ENCODE results near the gene CDC5L.
"Not testable (repeated sequence)": the region's sequence is repeated elsewhere in the genome, so short reads cannot be mapped to it uniquely, and the experiment has no call there.

The CDC5L gene

DNA sequence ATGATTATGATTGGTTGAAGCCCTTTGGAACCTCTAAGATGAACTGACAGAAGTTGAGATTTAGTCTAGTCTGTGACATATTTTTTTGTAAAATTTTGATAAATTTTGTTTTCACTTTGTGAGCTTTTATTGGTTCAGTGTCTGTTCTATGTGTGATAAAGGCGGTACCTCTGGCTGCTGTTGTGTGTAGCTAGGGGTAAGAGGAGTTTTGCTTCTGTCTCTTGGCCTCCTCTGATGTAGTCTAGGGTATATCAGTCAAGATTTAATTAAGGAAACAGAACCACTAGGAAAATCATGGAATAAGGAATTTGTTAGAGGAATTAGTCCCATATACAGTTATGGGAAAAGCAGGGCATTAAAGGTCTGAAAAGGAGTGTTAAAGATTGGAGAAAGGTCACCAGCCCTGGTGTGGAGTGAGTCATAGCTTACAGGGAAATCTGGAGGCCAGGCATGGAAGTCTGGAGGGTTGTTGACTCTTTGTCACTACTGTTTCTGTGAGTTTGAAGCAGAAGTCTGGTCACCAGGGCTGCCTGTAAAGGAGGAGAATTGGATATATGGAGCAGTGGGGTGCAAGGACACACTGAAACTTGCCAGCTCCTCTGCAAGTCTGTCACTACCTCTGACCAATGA lies 28.5 kb downstream of the CDC5L start:
- no peak for DNase-seq (ENCODE audit: low spot score)

DNA sequence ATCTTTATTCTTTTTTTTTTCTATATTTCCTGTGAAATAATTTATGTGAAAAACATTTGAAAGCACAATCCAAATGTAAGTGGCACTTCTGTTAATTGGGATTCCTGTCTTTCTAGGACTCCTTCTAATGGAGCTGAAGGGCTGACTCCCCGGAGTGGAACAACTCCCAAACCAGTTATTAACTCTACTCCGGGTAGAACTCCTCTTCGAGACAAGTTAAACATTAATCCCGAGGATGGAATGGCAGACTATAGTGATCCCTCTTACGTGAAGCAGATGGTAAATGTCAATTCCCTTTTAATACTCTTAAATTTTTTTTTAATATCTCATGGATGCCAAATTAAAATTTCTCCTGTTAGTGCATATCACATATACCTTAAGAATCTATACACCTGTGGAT lies 35.0 kb downstream of the CDC5L start:
- no peak for DNase-seq (ENCODE audit: low spot score)

DNA sequence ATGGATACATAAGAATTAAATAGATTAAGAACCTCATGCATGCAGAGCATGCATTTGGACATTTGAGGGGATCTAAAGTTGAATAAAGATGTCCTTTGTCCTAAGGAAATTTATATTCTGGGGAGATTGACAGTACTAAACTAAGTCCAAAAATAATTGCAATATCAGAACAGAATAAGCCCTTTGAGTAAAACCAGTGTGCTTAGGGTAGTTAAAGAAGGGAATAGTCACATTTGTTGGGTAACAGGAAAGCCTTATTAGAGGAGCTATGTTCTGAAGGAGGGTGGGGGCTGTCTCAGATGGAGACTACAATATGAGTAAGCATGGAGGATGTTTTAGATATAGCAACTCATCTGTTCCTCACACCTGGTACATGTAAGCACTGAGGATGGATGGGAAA lies 35.8 kb downstream of the CDC5L start:
- no peak for DNase-seq (ENCODE audit: low spot score)

DNA sequence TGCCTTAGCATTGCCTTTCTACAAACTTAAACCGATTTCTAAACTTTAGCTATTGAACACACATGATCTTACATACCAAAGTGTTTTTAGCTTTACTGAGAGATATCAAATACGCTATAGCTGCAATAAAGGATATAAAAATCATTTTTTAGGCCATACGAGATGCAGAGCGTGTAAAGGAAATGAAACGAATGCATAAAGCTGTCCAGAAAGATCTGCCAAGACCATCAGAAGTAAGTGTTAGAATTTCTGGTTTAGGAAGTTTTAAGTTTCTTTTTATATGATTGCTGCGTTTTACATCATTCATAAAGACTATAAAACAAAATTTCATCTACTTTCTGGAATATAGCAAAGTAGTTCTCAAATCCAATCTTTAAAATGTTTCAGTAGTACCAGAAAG lies 38.4 kb downstream of the CDC5L start:
- DNase-seq (ENCODE audit: low spot score), result no peak

DNA sequence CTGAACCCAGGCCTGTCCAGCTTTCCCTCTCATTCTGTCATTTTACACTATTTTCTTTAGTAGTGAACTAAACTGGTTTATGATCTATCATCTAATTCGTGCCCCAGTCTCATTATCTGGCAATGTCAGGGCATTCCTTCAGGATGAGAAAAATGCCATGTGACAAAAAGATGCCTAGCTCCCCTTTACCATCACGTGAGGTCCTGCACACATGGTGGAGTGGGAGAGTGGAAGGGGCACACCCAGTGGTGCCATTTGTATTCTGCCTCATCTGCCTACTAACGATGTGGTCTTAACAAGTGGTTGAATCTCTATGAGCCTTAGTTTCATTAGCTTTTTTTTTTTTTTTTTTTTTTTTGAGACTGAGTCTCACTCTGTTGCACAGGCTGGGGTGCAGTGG lies 41.2 kb downstream of the CDC5L start:
- no peak for DNase-seq (ENCODE audit: low spot score)

DNA sequence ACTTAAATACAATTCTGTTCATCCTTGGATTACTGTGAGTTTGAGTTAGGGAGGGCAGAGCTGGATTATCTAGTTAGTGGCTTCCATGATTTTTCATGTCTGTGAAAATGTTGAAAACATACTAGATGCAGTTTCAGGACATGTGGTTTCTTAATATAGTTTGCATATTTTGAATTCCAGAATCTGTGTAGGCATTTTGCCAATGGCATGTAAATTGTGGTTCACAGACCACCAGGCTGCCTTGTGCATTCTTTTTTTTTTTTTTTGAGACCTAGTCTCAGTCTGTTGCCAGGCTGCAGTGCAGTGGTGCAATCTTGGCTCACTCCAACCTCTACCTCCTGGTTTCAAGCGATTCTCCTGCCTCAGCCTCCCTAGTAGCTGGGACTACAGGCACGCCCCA lies 42.8 kb downstream of the CDC5L start:
- no peak for DNase-seq (ENCODE audit: low spot score)

DNA sequence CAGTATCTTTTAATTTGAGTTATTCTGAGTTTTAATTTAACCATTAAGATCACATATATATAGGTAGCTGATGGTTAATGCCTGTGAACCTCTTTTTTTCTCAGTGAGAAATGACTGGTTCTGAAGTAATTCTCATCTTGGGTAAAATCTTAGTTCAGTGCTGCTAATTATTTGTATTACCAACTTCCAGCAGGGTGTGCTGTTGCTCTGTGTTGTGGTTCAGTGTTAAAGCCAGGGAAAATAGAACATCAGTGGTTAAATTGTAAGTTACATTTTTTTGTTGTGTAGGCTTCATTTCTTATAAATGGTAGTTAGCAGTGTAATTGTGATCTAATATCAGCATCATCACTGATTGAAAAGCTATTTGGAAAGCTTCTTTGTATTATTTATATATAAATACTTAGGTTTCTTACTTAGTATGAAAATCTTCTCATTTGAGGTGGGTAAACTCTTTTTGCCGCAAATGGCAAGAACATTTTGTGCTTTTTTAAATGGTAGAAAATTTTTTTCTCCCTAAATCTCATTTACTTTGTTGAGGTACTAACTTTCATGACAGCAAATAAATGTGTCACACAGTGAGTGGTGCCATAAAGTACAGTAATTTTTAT lies 43.7 kb downstream of the CDC5L start:
- DNase-seq (ENCODE audit: low spot score), result no peak

DNA sequence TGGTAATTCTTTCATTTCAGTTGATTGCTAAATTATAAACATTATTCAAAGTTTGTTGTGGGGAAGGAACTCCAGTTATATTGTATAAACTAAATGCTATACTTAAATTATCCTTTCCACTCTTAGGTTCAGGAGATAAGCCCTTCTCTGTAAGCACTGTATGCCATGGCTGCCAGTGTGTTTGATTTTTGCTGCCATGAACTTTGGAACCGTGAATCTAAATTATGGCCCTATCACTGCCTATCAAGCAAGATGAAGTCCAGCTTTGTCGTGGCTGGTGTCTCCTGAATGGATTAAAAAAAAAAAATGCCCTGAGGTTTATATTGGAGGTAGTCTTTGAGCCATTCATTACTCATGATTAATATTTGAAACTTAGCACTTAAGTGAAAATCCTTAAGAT lies 44.7 kb downstream of the CDC5L start:
- no peak for DNase-seq (ENCODE audit: low spot score)

DNA sequence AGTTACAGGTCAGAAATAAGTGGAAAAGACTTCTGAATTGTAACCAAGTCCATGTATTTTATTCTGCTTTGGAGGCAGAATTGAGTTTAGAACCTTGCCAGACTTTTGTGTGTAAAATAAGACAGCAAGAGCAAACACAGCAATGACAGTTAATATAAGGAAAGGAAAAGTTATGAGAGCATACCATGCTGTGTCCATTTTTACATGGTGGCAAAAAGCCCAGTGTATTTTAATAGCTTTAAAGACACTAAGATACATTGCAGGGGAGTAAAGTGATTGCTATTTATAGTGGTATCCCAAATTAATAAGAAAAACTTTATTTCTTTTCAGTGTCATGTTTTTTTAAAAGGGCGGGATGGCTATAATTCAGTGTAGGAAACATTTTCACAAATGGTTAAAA lies 45.2 kb downstream of the CDC5L start:
- no peak for DNase-seq (ENCODE audit: low spot score)

DNA sequence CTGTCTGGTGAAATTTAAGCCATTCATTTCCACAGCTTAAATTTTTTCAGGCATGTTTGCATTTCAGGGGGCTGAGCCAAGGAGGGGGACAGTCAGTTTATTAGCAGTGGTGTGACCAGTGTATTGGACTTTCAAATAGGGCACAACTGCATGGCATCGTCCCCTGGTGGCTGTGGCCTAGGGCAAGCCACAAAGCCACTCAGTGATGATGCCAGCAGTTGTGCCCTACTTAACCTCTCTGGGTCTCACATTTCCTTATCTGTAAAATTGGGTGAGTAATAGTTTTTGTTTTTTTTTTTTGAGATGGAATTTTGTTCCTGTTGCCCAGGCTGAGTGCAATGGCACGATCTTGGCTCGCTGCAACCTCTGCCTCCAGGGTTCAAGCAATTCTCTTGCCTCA lies 48.0 kb downstream of the CDC5L start:
- DNase-seq (ENCODE audit: low spot score), result no peak

DNA sequence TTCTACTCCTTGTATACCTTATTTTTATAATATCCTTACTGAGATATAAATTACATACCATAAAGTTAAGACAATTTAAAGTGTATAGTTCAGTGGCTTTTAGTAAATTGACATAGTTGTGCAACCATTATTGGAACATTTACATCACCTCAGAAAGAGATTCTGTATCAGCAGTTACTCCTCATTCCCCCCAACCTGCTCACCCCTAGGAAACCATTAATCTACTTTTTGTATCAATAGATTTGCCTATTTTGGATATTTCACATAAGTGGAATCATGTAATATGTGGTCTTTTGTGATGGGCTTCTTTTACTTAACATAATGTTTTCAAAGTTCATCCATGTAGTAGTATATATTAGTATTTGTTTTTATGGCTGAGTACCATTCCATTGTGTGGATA lies 51.3 kb downstream of the CDC5L start:
- no peak for DNase-seq (ENCODE audit: low spot score)

DNA sequence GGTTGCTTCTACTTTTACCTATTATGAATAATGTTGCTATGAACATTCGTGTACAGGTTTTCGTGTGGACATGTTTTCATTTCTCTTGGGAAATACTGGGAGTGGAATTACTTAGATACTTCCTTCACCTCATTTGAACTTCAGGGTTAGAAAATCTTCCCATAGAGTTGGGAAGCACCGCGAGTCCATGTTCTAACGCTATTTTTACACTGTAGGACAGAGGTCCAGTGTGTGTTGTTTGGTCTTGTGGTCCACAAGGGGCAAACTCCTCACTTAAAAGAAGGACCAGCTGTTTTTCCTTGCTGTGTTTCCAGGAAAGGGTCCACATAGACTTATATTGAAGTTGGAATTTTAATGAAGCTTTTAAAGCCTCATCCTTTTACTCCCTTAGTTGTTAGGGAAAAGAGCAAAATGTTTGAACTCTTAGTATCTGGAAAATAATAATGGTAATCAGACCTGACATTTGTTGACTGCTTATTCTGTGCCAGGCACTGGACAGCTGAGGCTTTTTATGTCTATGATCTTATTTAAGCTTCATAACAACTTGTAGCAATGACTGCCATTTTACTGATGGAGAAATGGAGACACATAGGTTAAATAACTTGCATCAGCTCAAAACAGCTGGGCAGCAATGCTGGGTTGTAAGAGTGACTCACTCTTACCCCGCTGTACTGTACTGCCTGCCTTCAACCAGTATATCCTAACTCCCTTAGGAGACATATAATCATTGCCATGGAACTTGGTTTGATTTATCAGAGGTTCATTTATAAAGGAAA lies 52.0 kb downstream of the CDC5L start:
- DNase-seq (ENCODE audit: low spot score), result no peak

DNA sequence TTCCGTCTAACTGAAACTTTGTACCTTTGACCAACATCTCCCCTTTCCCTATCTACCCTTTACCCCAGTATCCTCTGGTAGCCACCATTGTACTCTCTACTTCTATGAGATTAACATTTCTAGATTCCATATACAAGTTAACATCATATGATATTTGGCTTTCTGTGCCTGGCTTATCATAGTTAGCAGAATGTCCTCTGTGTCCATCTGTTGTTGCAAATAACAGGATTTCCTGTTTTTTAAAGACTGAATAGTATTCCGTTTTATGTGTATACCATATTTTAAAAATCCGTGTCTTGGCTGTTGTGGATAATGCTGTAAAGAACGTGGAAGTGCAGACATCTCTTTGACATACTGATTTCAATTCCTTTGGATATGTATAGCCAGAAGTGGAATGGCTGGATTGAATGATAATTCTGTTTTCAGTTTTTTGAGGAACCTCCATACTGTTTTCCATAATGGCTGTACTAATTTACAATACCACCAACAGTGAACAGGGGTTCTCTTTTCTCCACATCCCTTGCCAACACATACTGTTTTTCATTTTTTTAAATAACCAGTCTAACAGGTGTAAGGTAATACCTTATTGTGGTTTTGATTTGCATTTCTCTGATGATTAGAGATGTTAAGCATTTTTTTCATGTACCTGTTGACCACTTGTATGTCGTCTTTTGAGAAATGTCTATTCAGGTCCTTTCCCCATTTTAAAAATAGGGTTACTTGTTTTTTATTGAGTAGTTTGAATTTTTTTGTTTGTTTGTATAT lies 53.8 kb downstream of the CDC5L start:
- no peak for DNase-seq (ENCODE audit: low spot score)

DNA sequence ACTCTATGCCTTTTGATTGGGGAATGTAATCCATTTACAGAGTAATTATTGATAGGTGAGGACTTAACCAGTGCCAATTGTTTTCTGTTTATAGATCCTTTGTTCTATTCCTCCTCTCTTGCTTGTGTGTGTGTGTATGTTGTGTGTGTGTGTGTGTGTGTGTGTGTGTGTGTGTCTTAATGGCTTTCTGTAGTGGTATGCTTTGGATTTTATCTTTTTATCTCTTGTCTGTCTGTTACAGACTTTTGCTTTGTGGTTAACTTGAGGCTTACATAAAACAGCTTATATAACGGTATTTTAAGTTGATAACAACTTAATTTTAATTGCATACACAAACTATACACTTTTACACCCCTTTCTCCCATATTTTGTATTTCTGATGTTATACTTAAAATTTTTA lies 54.7 kb downstream of the CDC5L start:
- DNase-seq (ENCODE audit: low spot score), result no peak

DNA sequence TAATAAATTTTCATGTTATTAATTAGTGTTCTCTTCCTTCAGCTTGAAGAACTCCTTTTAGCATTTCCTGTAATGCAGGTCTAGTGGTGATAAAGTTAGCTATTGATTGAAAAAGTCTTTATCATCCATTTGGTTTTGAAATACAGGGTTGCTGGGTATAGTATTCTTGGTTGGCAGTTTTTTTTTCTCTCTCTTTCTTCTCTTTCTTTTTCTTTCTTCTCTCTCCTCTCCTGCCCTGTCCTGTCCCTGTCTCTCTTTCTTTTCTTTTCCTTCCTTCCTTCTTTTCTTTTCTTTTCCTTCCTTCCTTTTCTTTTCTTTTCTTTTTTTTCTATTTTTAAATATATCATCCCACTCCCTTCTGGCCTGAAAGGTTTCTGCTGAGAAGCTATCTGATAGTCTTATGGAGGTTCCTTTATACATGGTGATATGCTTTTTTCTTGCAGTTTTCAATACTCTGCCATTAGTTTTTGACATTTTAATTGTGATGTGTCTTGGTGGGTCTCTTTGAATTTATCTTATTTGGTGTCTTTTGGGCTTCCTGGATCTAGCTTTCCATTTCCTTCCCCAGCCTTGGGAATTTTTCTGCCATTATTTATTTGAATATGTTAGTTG lies 55.4 kb downstream of the CDC5L start:
- no peak for DNase-seq (ENCODE audit: low spot score)

DNA sequence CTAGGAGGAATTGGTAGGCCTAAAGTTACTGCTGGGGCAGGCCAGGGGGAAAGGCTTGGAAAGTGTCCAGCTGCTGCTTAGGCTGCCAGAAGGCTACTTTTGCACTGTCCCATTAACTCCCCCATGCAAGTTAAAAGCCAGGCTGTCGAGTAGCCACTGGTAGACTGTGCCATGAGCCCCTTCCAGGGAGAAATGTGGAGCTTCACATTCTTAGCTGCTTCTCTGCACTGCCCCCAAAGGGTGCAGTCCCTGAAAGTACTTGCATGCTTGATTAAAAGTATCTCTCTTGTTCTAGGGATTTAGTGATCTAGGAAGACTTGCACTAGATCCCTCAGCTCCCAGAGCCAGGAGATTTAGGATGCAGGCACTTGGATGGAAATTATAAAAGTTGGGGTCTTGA lies 57.3 kb downstream of the CDC5L start:
- DNase-seq (ENCODE audit: low spot score), result no peak

DNA sequence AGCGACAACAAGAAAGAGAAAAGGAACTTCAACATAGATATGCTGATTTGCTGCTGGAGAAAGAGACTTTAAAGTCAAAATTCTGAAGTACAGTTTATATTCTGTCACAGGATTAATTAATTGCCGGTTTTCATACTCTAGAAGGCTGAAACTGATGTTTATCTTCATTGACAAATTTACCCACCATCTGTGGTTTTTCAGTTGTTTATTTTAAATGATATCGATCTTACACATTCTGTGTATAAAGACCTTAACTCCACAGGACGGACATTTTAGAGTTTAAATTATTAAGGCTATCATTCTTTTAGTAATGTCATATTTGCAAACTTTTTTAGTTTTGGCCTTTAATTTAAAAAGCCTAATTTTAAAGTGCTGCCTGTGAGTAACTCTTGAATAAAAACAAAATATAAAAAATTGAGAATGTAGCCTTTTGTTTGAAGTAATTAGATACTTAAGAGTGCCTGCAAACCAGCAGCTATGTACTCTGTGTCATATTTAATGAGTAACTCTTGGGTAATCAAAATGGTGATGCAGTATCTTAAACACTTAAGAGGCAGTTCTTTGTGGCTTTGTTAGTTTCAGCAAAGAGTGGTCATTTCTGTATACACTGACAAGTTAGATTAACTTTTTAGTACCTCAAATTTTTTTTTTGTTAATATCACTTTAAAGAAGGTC lies 59.3 kb downstream of the CDC5L start:
- no peak for DNase-seq (ENCODE audit: low spot score)

DNA sequence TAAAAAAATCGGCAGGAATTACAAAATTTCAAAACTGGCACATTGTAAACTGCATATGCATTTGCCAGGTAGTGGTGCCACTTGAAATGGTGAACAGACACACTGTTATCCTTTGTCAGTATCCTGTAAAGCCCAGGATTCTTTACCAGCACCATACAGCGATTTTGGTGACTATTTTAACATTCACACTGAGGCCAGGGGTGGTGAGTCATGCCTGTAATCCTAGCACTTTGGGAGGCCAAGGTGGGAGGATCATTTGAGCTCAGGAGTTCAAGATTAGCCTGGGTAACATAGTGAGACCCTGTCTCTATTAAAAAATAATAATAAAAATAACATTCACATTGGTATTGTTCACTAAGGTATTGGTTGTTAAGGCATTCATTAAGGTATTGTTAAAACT lies 61.7 kb downstream of the CDC5L start:
- not testable (repeated sequence) for DNase-seq (ENCODE audit: low spot score)

DNA sequence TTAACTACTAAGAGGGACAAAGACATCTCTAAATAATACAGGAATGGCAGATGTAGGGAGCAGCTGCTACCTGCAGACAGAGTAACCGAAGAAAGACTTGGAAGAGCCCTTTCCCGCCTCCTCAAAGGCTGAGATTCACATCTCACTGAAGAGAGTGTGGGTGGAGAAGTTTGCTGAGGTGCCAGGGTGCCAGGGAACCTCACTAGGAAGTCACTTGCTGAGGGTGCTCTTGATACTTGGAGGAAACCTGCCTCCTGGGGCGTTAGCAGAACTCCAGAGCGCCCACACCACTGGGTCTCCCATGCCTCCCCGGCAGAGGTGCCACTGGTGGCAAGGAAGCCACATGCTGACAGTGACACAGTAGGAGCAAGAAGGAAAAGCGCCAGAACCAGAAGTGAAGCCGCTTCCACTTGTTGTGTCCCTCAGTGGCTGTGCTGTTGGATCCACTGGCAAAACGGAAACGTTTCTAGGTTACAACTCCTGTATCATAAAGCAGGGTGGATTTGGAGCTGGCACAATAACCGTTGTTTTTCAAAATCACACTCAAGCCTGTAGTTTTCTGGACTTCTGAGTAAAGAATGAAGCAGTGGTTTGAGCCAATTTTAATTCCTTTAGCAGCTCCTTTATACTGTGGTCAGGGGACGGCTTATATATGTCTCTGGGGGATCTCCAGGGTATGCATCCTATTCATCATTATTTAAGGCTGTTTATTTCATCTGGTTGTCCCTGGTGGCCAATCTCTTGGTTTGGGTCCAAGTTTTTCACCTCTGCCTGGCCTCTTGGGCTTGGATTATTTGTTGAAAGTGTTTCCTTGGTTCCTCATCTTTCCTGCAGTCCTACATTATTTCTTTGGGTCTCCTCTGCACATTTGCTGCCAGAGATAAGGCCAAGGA lies 64.5 kb downstream of the CDC5L start:
- DNase-seq (ENCODE audit: low spot score), result no peak

DNA sequence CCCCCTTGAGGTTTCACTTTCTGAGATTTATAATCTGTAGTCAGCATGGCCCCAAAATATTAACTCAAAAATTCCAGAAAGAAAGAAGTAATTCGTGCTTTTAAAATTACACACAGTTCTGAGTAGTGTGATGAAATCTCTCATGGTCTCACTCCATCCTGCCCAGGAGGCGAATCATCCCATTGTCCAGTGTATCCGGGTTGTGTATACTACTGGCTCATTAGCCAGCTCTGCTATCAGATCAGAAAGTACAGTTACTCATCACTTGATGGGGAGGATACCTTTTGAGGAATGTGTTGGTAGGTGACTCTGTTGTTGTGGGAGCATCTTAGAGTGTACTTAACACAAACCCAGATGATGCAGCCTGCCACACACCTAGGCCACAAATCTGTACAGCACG lies 65.2 kb downstream of the CDC5L start:
- DNase-seq (ENCODE audit: low spot score), result no peak

DNA sequence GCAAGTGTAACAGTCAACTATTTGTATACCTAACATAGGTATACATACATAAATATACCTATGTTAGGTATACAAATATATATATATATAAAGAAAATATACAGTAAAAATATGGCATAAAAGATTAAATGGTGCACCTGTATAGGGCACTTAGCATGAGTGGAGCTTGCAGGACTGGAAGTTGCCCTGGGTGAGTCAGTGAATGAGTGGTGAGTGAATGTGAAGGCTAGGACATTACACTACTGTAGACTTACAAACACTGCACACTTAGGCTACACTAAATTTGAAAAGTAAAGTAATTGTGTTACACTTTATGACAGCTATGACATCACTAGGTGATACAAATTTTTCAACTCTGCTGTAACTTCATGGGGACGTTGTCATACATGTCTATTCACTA lies 65.6 kb downstream of the CDC5L start:
- no peak for DNase-seq (ENCODE audit: low spot score)

All from left forelimb (tissue), 1 donor.